Loucy (cell line): ENCODE data around the gene IL37.

Experiments
- EZH2phosphoT487 ChIP-seq: fragments of 200-600 bp; IDR thresholded peaks from 2 replicates; pipeline ENCODE4 v1.6.1; 2018; ENCODE audit warnings: antibody characterized with exemption, mild to moderate bottlenecking, moderate library complexity, borderline replicate concordance
- TF ChIP-seq, protein P1 (sequence below): fragments of 200-600 bp; sonication (generic); conservative IDR thresholded peaks from 2 replicates; pipeline ENCODE4 v1.5.1; 2014; ENCODE audit warnings: mild to moderate bottlenecking, antibody characterized with exemption, low read length

DNA sequence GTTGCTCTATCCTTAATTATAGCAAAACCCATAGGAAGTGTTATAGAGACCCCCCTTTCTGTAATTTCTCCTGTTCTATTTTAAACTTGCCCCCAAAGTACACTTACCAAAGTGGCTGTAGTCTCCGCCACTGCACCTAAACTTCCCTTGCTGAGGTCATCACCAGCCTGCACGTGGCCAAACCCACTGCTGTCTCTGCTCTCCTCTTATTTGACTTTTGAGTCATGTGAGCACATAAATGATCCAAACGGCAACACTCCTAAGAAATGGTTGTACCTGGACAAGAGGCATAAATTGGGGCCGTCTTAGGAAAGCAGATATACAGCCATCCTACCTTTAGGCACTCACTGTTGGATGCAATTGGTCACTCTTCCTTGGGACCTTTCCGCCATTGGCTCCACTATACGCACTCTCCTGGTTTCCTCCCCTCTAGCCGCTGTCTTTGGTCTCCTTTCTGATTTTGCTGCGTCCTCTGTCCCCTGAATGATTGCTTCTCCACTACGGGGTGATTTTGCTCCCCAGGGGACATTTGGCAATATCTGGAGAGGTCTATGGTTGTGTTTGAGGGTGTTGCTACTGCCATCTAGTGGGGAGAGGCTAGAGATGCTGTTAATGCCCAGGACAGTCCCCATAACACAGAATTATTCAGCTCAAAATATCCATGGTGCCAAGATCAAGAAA is 47.6 kb downstream of the IL37 start:
- TF ChIP-seq, protein P1, sequence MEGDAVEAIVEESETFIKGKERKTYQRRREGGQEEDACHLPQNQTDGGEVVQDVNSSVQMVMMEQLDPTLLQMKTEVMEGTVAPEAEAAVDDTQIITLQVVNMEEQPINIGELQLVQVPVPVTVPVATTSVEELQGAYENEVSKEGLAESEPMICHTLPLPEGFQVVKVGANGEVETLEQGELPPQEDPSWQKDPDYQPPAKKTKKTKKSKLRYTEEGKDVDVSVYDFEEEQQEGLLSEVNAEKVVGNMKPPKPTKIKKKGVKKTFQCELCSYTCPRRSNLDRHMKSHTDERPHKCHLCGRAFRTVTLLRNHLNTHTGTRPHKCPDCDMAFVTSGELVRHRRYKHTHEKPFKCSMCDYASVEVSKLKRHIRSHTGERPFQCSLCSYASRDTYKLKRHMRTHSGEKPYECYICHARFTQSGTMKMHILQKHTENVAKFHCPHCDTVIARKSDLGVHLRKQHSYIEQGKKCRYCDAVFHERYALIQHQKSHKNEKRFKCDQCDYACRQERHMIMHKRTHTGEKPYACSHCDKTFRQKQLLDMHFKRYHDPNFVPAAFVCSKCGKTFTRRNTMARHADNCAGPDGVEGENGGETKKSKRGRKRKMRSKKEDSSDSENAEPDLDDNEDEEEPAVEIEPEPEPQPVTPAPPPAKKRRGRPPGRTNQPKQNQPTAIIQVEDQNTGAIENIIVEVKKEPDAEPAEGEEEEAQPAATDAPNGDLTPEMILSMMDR: peak; percentile 92
- no peak for TF ChIP-seq EZH2phosphoT487
